Heart left ventricle (tissue), 16 donors: ENCODE data around the gene OXA1L. TPM values are rescaled to one million over a fixed set of nuclear protein-coding genes. Genes with fewer than 3 reads are reported as not detected.
"Not testable (repeated sequence)": the region's sequence is repeated elsewhere in the genome, so short reads cannot be mapped to it uniquely, and the experiment has no call there.

Source experiments
- ATAC-seq, 4 donors: fragments of 200-7000 bp; cut with Tn5 transposase; one replicate each; pipeline ENCODE4 v1.9.1; 2020 to 2022; ENCODE audit warnings: moderate library complexity in 4 of 4, mild to moderate bottlenecking in 3 of 4, moderate number of reproducible peaks in 1 of 4
- DNase-seq, 5 donors: peaks; one replicate each; pipeline ENCODE4 v3.0.0-alpha.2; 2020
- H3K27ac ChIP-seq, 12 donors: fragments of 200-600 bp; sonication (generic) in 4 of 12; one replicate each; pipeline versions ENCODE4 v1.5.0 to v1.8.0; 2016 to 2022; ENCODE audit warnings: mild to moderate bottlenecking in 2 of 12
- H3K27me3 ChIP-seq, 9 donors: fragments of 200-600 bp; sonication (generic) in 2 of 9; one replicate each; pipeline versions ENCODE4 v1.5.1 to v1.8.0; 2016 to 2022; ENCODE audit warnings: mild to moderate bottlenecking in 3 of 9
- H3K36me3 ChIP-seq, 9 donors: fragments of 200-600 bp; sonication (generic) in 2 of 9; one replicate each; pipeline versions ENCODE4 v1.5.0 to v1.8.0; 2018 to 2022; ENCODE audit warnings: mild to moderate bottlenecking in 2 of 9
- H3K4me1 ChIP-seq, 12 donors: fragments of 200-600 bp; sonication (generic) in 4 of 12; one replicate each; pipeline versions ENCODE4 v1.5.0 to v1.8.0; 2016 to 2022; ENCODE audit warnings: mild to moderate bottlenecking in 3 of 12
- H3K4me3 ChIP-seq, 12 donors: fragments of 200-600 bp; sonication (generic) in 4 of 12; one replicate each; pipeline versions ENCODE4 v1.5.0 to v1.8.0; 2017 to 2022; ENCODE audit warnings: mild to moderate bottlenecking in 9 of 12, moderate library complexity in 4 of 12
- H3K9me3 ChIP-seq, 12 donors: fragments of 200-600 bp; sonication (generic) in 4 of 12; one replicate each; pipeline versions ENCODE4 v1.5.0 to v1.8.0; 2016 to 2022; ENCODE audit warnings: mild to moderate bottlenecking in 1 of 12
- POLR2A ChIP-seq, 2 donors: fragments of 450-650 bp; IDR thresholded peaks; one replicate each; pipeline ENCODE4 v1.6.1; 2017; ENCODE audit warnings: antibody characterized with exemption in 2 of 2, mild to moderate bottlenecking in 2 of 2, moderate library complexity in 2 of 2
- WGBS, 4 donors: extraction: QIAGEN DNeasy Blood & Tissue Kit in 2 of 4; methylation state at CpG; one replicate each; pipeline versions ENCODE4 v1.1.5 to v1.1.7; 2013 to 2018; 5-methylcytosine and 5-hydroxymethylcytosine counted together
- intact Hi-C, 10 donors: fragments of 100-400 bp; cut with DNase I; formaldehyde crosslinking; loops; one replicate each; pipeline versions ENCODE4 v1.11.1 to v1.14.2; 2022
- polyA plus RNA-seq, 2 donors: library from polyadenylated mRNA; stranded (reverse); fragments of 200-250 nt; gene quantifications; one replicate each; pipeline ENCODE4 v1.2.3, GENCODE V29; 2013
- total RNA-seq, 9 donors: library from RNA; depleted of rRNA in 2 of 9; stranded (reverse); fragments of >200 nt in 2 of 9; fragmentation: NEBNext Ultra II Directional in 3 of 9; extraction: Animal tissue kit (Norgen Biotek cat#: 25700) in 3 of 9; gene quantifications; one replicate each; pipeline versions ENCODE4 v1.1.0 to v1.2.4, GENCODE V29; 2016 to 2023
- TF ChIP-seq, protein P1 (sequence below), 12 donors: fragments of 200-600 bp; sonication (generic) in 4 of 12; IDR thresholded peaks; one replicate each; pipeline versions ENCODE4 v1.5.0 to v1.8.0; 2018 to 2022; ENCODE audit warnings: antibody characterized with exemption in 12 of 12, mild to moderate bottlenecking in 5 of 12
- donor health status: ischemic (EF 13 %, LVEDD 7.1; RV severe dilation, severe dysfunction).
- donor health status: healthy with polysubstance abuse.
- donor health status: DM: no; HTN: yes; CAD: no.
- donor health status: DM: no; HTN: no; CAD: no.
- donor health status: ischemic (EF 25% LVEDD 6.9; RV normal size, moderate dysfunction).
- donor health status: ischemic (EF 25% LVEDD 5.7; RV mildly dilated, moderate dysfunction).
- donor health status: healthy.
- donor health status: DM: yes; HTN: yes; CAD: no.
- donor health status: ischemic (EF 35%, LVEDD 5.7; RV mildly dilated, moderate dysfunction).
- donor health status: nonischemic (EF 11% LVEDD 7.7; RV severe dilation, severe dysfunction).
- donor health status: DM: yes; HTN: yes; CAD: no.
- donor health status: PGD.
- donor health status: ischemic (EF 29% LVEDD 5.4; RV normal size, mild dysfunction).
- donor health status: nonischemic (EF 23%, LVEDD 6.1; RV moderate dilation, normal function).

OXA1L gene
- total and polyA plus RNA-seq, 11 donors, result 91.5 to 205 (median 143) TPM

DNA sequence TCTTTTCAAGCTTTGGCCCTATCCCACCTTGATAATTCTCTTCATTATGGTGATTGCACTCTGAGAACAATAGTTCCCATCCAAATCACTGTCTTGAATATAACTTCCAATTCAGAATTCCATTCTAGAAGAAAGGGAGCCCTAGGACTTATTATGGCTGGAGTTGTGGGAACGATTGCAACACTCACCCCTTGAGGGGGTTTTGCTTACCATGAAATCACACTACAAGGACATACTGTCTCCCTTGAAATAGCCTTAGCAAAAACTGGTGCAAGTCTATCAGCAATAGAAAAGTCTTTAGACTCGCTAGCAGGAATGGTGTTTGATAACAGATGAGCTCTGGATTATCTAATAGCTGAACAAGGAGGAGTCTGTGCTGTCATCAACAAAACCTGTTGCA, 31.4 kb upstream of the OXA1L start:
- no peaks in the 10 kb centered on the region for H3K9me3 ChIP-seq

DNA sequence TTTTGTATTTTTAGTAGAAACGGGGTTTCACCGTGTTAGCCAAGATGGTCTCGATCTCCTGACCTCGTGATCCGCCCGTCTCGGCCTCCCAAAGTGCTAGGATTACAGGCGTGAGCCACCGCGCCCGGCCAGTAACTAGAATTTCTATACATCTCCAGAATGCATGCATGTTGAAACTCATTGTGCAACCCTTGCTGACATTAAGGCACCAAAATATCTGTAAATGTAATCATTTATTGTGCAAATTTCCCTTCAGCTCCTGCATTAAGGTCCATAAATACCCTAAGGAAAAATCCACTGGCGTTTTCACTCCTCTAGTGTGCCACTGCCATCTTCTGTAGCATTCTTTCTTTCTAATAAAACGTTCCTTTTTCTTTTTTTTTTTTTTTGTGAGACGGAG, 30.1 kb upstream of the OXA1L start:
- H3K36me3 ChIP-seq, H3K27ac ChIP-seq, H3K4me1 ChIP-seq, DNase-seq, intact Hi-C loops, H3K9me3 ChIP-seq, ATAC-seq, H3K4me3 ChIP-seq, H3K27me3 ChIP-seq: not testable (repeated sequence)
- WGBS, 4 donors, result 84 to 95% (median 92%) methylated on average over 12 to 14 of the region's 14 CpGs

More for the DNA sequence above, 31.4 kb upstream of the OXA1L start:
- no peak overlapping the region for H3K27ac ChIP-seq
- ATAC-seq (no peak), DNase-seq (no peak)
- no peaks in the 10 kb centered on the region for H3K36me3 ChIP-seq
- intact Hi-C loops, result no loop called here
- H3K27me3 ChIP-seq, result no peaks in the 10 kb centered on the region
- TF ChIP-seq, protein P1, sequence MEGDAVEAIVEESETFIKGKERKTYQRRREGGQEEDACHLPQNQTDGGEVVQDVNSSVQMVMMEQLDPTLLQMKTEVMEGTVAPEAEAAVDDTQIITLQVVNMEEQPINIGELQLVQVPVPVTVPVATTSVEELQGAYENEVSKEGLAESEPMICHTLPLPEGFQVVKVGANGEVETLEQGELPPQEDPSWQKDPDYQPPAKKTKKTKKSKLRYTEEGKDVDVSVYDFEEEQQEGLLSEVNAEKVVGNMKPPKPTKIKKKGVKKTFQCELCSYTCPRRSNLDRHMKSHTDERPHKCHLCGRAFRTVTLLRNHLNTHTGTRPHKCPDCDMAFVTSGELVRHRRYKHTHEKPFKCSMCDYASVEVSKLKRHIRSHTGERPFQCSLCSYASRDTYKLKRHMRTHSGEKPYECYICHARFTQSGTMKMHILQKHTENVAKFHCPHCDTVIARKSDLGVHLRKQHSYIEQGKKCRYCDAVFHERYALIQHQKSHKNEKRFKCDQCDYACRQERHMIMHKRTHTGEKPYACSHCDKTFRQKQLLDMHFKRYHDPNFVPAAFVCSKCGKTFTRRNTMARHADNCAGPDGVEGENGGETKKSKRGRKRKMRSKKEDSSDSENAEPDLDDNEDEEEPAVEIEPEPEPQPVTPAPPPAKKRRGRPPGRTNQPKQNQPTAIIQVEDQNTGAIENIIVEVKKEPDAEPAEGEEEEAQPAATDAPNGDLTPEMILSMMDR (IDR thresholded peaks at IDR 0.05), result no peak
- no peak for TF ChIP-seq POLR2A (IDR thresholded peaks at IDR 0.05)
- H3K4me3 ChIP-seq, result no peak overlapping the region
- no peaks in the 10 kb centered on the region for H3K4me1 ChIP-seq
- WGBS, 4 donors, result 56 to 65% (median 60%) methylated on average over 2 of the region's 2 CpGs

DNA sequence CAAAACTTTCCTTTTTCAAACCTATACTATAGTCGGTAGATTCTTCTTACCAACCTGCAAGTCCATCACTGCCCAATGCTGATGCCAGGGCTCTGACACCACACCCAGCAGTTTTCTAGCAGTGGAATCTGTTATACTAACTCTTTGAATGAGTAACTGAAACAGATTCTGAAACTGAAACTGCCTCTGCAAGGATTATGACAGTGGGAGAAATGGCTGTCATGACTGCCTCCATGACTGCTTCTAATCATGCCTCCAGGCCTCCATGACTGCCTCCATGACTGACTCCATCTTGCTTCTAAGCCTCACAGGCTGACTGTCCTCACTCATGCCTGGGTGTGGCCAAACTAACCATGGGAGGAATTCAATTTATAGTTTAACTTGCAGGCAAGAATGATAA, 29.4 kb upstream of the OXA1L start:
- TF ChIP-seq, protein P1 (IDR thresholded peaks at IDR 0.05), result no peak
- no peak for TF ChIP-seq POLR2A (IDR thresholded peaks at IDR 0.05)
- DNase-seq (no peak), ATAC-seq (no peak)
- Histone ChIP-seq H3K27me3 (no peaks in the 10 kb centered on the region), H3K36me3 (no peaks in the 10 kb centered on the region), H3K27ac (no peak overlapping the region), H3K9me3 (no peaks in the 10 kb centered on the region), H3K4me3 (no peak overlapping the region), H3K4me1 (no peaks in the 10 kb centered on the region)
- 88 to 100% (median 96%) methylated on average over 1 of the region's 1 CpG for WGBS, 4 donors
- intact Hi-C loops, result no loop called here

DNA sequence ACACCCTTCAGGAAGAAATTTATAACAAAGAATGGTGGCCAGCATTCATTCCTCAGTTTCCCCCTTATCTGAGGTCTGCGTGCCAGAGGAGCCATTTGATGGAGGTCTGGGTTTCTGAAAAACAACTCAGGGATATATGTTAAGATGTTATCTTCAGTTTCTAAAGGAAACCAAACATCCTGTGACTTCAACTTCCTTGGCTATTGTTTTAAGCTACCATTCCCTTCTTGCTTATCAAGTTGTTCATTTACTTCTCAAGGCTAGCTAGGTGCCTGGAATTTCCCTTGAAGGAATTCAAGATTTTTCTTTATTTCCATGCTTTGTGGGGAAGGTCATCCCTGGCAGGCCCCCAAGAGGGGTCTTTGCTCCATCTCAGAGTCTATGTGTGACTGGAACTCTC, 27.1 kb upstream of the OXA1L start:
- Histone ChIP-seq H3K4me3 (no peak overlapping the region), H3K36me3 (no peaks in the 10 kb centered on the region), H3K27ac (peak overlapping the region in 1 of 12 donors; percentile 20), H3K27me3 (no peaks in the 10 kb centered on the region), H3K4me1 (no peaks in the 10 kb centered on the region), H3K9me3 (no peaks in the 10 kb centered on the region)
- WGBS, 4 donors, result 47 to 59% (median 52%) methylated on average over 1 of the region's 1 CpG
- TF ChIP-seq, protein P1 (IDR thresholded peaks at IDR 0.05), result no peak
- no peak for TF ChIP-seq POLR2A (IDR thresholded peaks at IDR 0.05)
- DNase-seq, result no peak
- intact Hi-C loops, result no loop called here
- ATAC-seq, result no peak

DNA sequence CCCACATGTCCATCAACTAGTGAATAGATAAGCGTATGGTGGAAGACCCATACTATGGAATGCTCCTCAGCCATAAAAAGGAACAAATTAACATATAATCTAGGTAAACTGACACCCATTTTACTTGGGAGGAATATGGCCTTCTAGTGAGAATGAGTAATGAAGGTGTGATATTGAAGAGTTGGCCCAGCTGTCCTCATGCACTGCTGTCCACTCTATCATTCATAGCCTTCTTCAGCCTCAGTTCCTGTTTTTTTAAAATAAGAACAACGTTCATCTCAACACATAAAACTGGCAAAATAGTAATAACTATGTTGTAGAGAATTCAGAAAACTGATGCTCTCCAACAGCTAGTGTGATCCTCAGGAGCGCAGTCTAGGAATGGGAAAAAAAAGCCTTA, 26.5 kb upstream of the OXA1L start:
- no peaks in the 10 kb centered on the region for H3K27me3 ChIP-seq
- H3K4me3 ChIP-seq, result no peak overlapping the region
- WGBS, 4 donors, result 72 to 82% (median 76%) methylated on average over 3 of the region's 3 CpGs
- no peaks in the 10 kb centered on the region for H3K4me1 ChIP-seq
- H3K27ac ChIP-seq, result peak overlapping the region in 1 of 12 donors; percentile 20
- ATAC-seq (no peak), DNase-seq (no peak)
- no peak for TF ChIP-seq POLR2A (IDR thresholded peaks at IDR 0.05)
- TF ChIP-seq, protein P1 (IDR thresholded peaks at IDR 0.05), result no peak
- H3K36me3 ChIP-seq, result no peaks in the 10 kb centered on the region
- no peaks in the 10 kb centered on the region for H3K9me3 ChIP-seq
- intact Hi-C loops, result no loop called here
